ENCODE results near the gene POU4F3. TPM values are rescaled to one million over a fixed set of nuclear protein-coding genes. Genes with fewer than 3 reads are reported as not detected.

POU4F3 gene
- total and polyA plus RNA-seq, 2 of the 4 experiments (the other 2 are of a cell fraction), result 0.02 TPM; not detected in 1

GRCh38 chr5:146369691-146370090 lies 31.1 kb downstream of the POU4F3 start:
- Histone ChIP-seq H3K79me1 (ENCODE audit: low read depth in 1 of 2, low read length in 2 of 2) (no peaks in the 10 kb centered on the region), H3K27me3 (ENCODE audit: control insufficient read depth, insufficient read depth, low read length) (peaks cover 2% of the 10 kb centered on the region), H2AK9ac (replicated peaks; ENCODE audit: low read depth, low read length, poor library complexity) (no peak overlapping the region), H3K14ac (replicated peaks; ENCODE audit: low read depth, low read length) (no peak overlapping the region), H4K5ac (ENCODE audit: low read depth, low read length) (no peak overlapping the region), H2BK120ac (ENCODE audit: low read depth, low read length) (no peak overlapping the region), H3K4me2 (ENCODE audit: low read depth, low read length) (no peak overlapping the region), H3K4me3 (ENCODE audit: insufficient read depth, low read depth, low read length) (no peak overlapping the region), H4K20me1 (ENCODE audit: insufficient read depth, low read length) (no peaks in the 10 kb centered on the region), H3K9me3 (ENCODE audit: control insufficient read depth, insufficient read depth, low read length) (no peaks in the 10 kb centered on the region), H3K4me1 (ENCODE audit: control insufficient read depth, insufficient read depth, low read length) (no peaks in the 10 kb centered on the region), H2BK15ac (ENCODE audit: low read depth, low read length) (no peak overlapping the region), H3K9me1 (ENCODE audit: insufficient read depth, low read length) (no peaks in the 10 kb centered on the region), H3K36me3 (ENCODE audit: control insufficient read depth, insufficient read depth, low read length) (no peaks in the 10 kb centered on the region), H4K8ac (ENCODE audit: low read depth in 2 of 2, low read length in 2 of 2) (no peak overlapping the region), H3K56ac (ENCODE audit: extremely low read depth, insufficient read depth, low read length) (no peak overlapping the region), H2AFZ (replicated peaks; ENCODE audit: low read length, poor library complexity) (no peak overlapping the region), H3K18ac (ENCODE audit: low read depth, low read length) (no peak overlapping the region), H2AK5ac (ENCODE audit: low read depth, low read length) (no peak overlapping the region), H2BK5ac (ENCODE audit: low read depth, low read length, poor library complexity, severe bottlenecking) (no peak overlapping the region), H3K27ac (ENCODE audit: insufficient read depth, low read length) (no peak overlapping the region), H2BK20ac (ENCODE audit: low read depth, low read length) (no peak overlapping the region), H3K23ac (ENCODE audit: low read depth, low read length) (no peak overlapping the region), H3K9ac (ENCODE audit: low read depth, low read length) (no peak overlapping the region), H3K4ac (ENCODE audit: low read depth, low read length) (no peak overlapping the region), H4K91ac (ENCODE audit: insufficient read depth, low read depth, low read length) (no peak overlapping the region)
- ChIA-PET CTCF (no interaction called here), POLR2A (ENCODE audit: unreplicated experiment) (no interaction called here)
- intact Hi-C loops (cut with micrococcal nuclease) (loop anchor here (10.0 kb wide), 1 partner anchor 55 kb away; no protein-coding TSS in a partner anchor), in situ Hi-C loops (cut with MboI; ENCODE audit: low sequenced_read_pairs) (no loop called here), dilution Hi-C loops (cut with HindIII; ENCODE audit: low sequenced_read_pairs, unreplicated experiment) (no loop called here)
- no peak for TF ChIP-seq RCOR1 (IDR thresholded peaks at IDR 0.05; ENCODE audit: insufficient replicate concordance, low read length)
- TF ChIP-seq BHLHE40 (IDR thresholded peaks at IDR 0.05; ENCODE audit: low read depth, low read length), result peak; percentile 27; the same call in 1 of the 2 replicates
- DNase-seq, result peak; percentile 53
- BruUV-seq (replicated peaks), result no TSS peak
- ATAC-seq (ENCODE audit: low read depth), result no peak
- no CpG with 5 or more reads among the region's 3 CpGs for WGBS, 2 experiments (ENCODE audit: extremely low coverage in 2 of 2, insufficient read length in 1 of 2)

All from IMR-90 (cell line).